K562 (cell line): ENCODE measurements around the gene GPSM3. TPM values are rescaled to one million over a fixed set of nuclear protein-coding genes. Genes with fewer than 3 reads are reported as not detected.

Source experiments
- ATAC-seq: fragments of 200-7000 bp; cut with Tn5 transposase; 3 replicates; pipeline ENCODE4 v1.9.1; 2020; ENCODE audit warnings: moderate library complexity
- BruUV-seq: library from RNA; stranded (reverse); fragments of 400-500 nt; replicated peaks from 2 replicates; lab custom pipeline; 2021; lab: Mats Ljungman, UMichigan
- CTCF ChIA-PET: fragments of 300-600 bp; formaldehyde crosslinking; extraction: SDS; loops from one replicate; lab custom pipeline; 2021; ENCODE audit warnings: low intra/inter-chr PET ratio; lab: Yijun Ruan, JAX
- POLR2A ChIA-PET: fragments of 300-600, 350-650 bp; sonication (Branson Sonifier 250); formaldehyde crosslinking; extraction: SDS; loops from one replicate; lab custom pipeline; 2021; ENCODE audit warnings: antibody characterized with exemption, inconsistent platforms; lab: Yijun Ruan, JAX
- DNase-seq, 4 experiments: peaks; one replicate each; pipeline versions ENCODE4 v3.0.0 to v3.0.0-alpha.2; 2011 to 2018; ENCODE audit warnings: low spot score in 3 of 4, mixed read lengths in 3 of 4; ENCODE audit errors: extremely low read depth in 1 of 4
- FAIRE-seq: peaks from 2 replicates; lab custom pipeline; 2011; peaks lifted over from hg19 to GRCh38; lab: Jason Lieb, UNC
- H2AFZ ChIP-seq: 2 replicates; pipeline ENCODE4 v1.6.0; 2011; ENCODE audit warnings: low read depth, low read length, control low read depth, inconsistent platforms
- H3K27ac ChIP-seq: fragments of 200-600 bp; 3 replicates; pipeline ENCODE4 v1.8.0; 2011; ENCODE audit warnings: low read depth, mild to moderate bottlenecking, control low read depth, inconsistent platforms, low read length, moderate library complexity, mixed read lengths; ENCODE audit errors: extremely low read depth
- H3K27me3 ChIP-seq, 2 experiments: fragments of 300-600 bp in 1 of 2; 2 replicates in 1 of 2; 3 replicates in 1 of 2; pipeline versions ENCODE4 v1.6.0 to v1.8.0; 2011; ENCODE audit warnings: inconsistent platforms in 2 of 2, low read length in 2 of 2, mild to moderate bottlenecking in 1 of 2, mixed read lengths in 1 of 2, moderate library complexity in 1 of 2; ENCODE audit not compliant: control insufficient read depth in 2 of 2, insufficient read depth in 2 of 2
- H3K36me3 ChIP-seq: fragments of 300-600 bp; 3 replicates; pipeline ENCODE4 v1.8.0; 2011; ENCODE audit warnings: mild to moderate bottlenecking, low read length, inconsistent platforms; ENCODE audit not compliant: control insufficient read depth, insufficient read depth
- H3K4me1 ChIP-seq, 2 experiments: fragments of 200-600 bp in 1 of 2; replicated peaks in 1 of 2; 2 replicates in 1 of 2; 3 replicates in 1 of 2; pipeline versions ENCODE4 v1.5.1 to v1.8.0; 2011; ENCODE audit warnings: inconsistent platforms in 2 of 2, low read length in 2 of 2, mild to moderate bottlenecking in 1 of 2, mixed read lengths in 1 of 2, moderate library complexity in 1 of 2; ENCODE audit not compliant: control insufficient read depth in 2 of 2, insufficient read depth in 2 of 2
- H3K4me2 ChIP-seq: 2 replicates; pipeline ENCODE4 v1.6.1; 2011; ENCODE audit warnings: low read length, control low read depth, inconsistent platforms, mixed read lengths; ENCODE audit not compliant: insufficient read depth
- H3K4me3 ChIP-seq: fragments of 200-600 bp; sonication (generic), shearing (Covaris generic); 2 replicates; pipeline ENCODE4 v1.5.1; 2016; ENCODE audit warnings: control low read depth, inconsistent platforms
- H3K79me2 ChIP-seq: fragments of 200-600 bp; 3 replicates; pipeline ENCODE4 v1.8.0; 2011; ENCODE audit warnings: low read length, inconsistent platforms; ENCODE audit not compliant: control insufficient read depth, insufficient read depth
- H3K9ac ChIP-seq, 2 experiments: 2 replicates each; pipeline versions ENCODE4 v1.6.0 to v1.6.1; 2011; ENCODE audit warnings: low read depth in 2 of 2, low read length in 2 of 2, control low read depth in 1 of 2, inconsistent platforms in 1 of 2, mild to moderate bottlenecking in 1 of 2, mixed read lengths in 1 of 2; ENCODE audit not compliant: insufficient read depth in 1 of 2
- H3K9me1 ChIP-seq: one replicate; pipeline ENCODE4 v1.6.0; 2011; ENCODE audit warnings: inconsistent platforms, mild to moderate bottlenecking, low read length, moderate library complexity; ENCODE audit not compliant: control insufficient read depth, insufficient read depth
- H3K9me3 ChIP-seq: replicated peaks from 2 replicates; pipeline ENCODE4 v1.5.1; 2011; ENCODE audit warnings: low read depth, low read length, inconsistent platforms; ENCODE audit not compliant: control insufficient read depth, insufficient read depth
- H4K20me1 ChIP-seq: replicated peaks from 2 replicates; pipeline ENCODE4 v1.6.1; 2011; ENCODE audit warnings: low read length, inconsistent platforms, mixed read lengths; ENCODE audit not compliant: control insufficient read depth, insufficient read depth
- ARNT ChIP-seq, 2 experiments: fragments of 450-650 bp; IDR thresholded peaks; 2 replicates each; pipeline ENCODE4 v1.6.1; 2016; ENCODE audit warnings: mild to moderate bottlenecking in 1 of 2
- ATF1 ChIP-seq, 2 experiments: fragments of 450-650 bp in 1 of 2; IDR thresholded peaks; 2 replicates each; pipeline ENCODE4 v1.6.1; 2016; ENCODE audit warnings: missing compliant biosample characterization in 1 of 2, missing genetic modification characterization in 1 of 2
- CREB1 ChIP-seq, 2 experiments: sonication (generic) in 1 of 2; formaldehyde crosslinking in 1 of 2; IDR thresholded peaks; 2 replicates each; pipeline versions ENCODE4 v1.6.1 to v1.8.0; 2012 to 2022; ENCODE audit warnings: inconsistent platforms in 1 of 2, mild to moderate bottlenecking in 1 of 2, missing genetic modification reagents in 1 of 2, moderate library complexity in 1 of 2
- POLR2G ChIP-seq: fragments of 200-400 bp; formaldehyde crosslinking; IDR thresholded peaks from 2 replicates; pipeline ENCODE4 v1.6.1; 2017; ENCODE audit warnings: low read depth, mild to moderate bottlenecking, antibody characterized with exemption, low read length, moderate library complexity
- RBFOX2 ChIP-seq: fragments of 200-400 bp; formaldehyde crosslinking; IDR thresholded peaks from 2 replicates; pipeline ENCODE4 v1.6.1; 2017; ENCODE audit warnings: low read depth, mild to moderate bottlenecking, low read length, moderate library complexity
- TCF7L2 ChIP-seq: fragments of 150-350 bp; IDR thresholded peaks from 2 replicates; pipeline ENCODE4 v1.6.1; 2016; ENCODE audit warnings: low read depth, mild to moderate bottlenecking, low read length, moderate library complexity
- ZNF79 ChIP-seq: fragments of 250-450 bp; sonication (Bioruptor Pico); IDR thresholded peaks from 2 replicates; pipeline ENCODE4 v1.4.0; 2020; ENCODE audit warnings: low read depth, mild to moderate bottlenecking, moderate library complexity
- WGBS: fragments of 100-300 bp; shearing (Covaris generic); methylation state at CpG from one replicate; pipeline ENCODE4 v1.1.6; 2016; ENCODE audit warnings: low coverage, mixed read lengths; ENCODE audit not compliant: insufficient coverage; ENCODE audit errors: missing lambda C conversion rate; 5-methylcytosine and 5-hydroxymethylcytosine counted together
- in situ Hi-C: fragments of 300-500 bp; cut with MboI; formaldehyde crosslinking; loops from 4 replicates; pipeline ENCODE4 v1.15.0; 2018; ENCODE audit warnings: inconsistent platforms, mixed read lengths
- intact Hi-C: fragments of 100-400 bp; cut with micrococcal nuclease; formaldehyde crosslinking; loops from 2 replicates; pipeline ENCODE4 v1.14.2; 2022
- polyA plus RNA-seq, 8 experiments: library from polyadenylated mRNA; depleted of rRNA in 4 of 8; stranded (reverse) in 5 of 8; unstranded in 3 of 8; fragments of >200 nt; fragmentation: Nextera tagmentation in 2 of 8; fragmentation: Illumina TruSeq in 1 of 8; extraction: Ambion mirVana in 2 of 8; extraction: Trizol in 1 of 8; gene quantifications; 2 replicates each; pipeline versions ENCODE4 v1.2.1 to v1.2.3, GENCODE V29; 2011 to 2014; ENCODE audit warnings: inconsistent platforms in 1 of 8, missing spikeins in 1 of 8
- total RNA-seq, 7 experiments: library from RNA; depleted of rRNA in 6 of 7; stranded (reverse); fragments of >200 nt in 6 of 7; fragmentation: Illumina TruSeq in 2 of 7; extraction: Trizol in 2 of 7; gene quantifications; 2 replicates each; pipeline versions ENCODE4 v1.2.1 to v1.2.3, GENCODE V29; 2011 to 2021; ENCODE audit warnings: low replicate concordance in 1 of 7
- TF ChIP-seq, protein P1 (sequence below): fragments of 450-650 bp; formaldehyde crosslinking; IDR thresholded peaks from 2 replicates; pipeline ENCODE4 v1.4.0; 2022; ENCODE audit warnings: missing genetic modification characterization
- TF ChIP-seq, protein P2 (sequence below): fragments of 450-650 bp; conservative IDR thresholded peaks from 2 replicates; pipeline ENCODE4 v1.6.1; 2016; ENCODE audit warnings: missing genetic modification characterization, low read depth, mild to moderate bottlenecking, control low read depth, missing compliant biosample characterization
- TF ChIP-seq, protein P3 (sequence below): IDR thresholded peaks from 2 replicates; pipeline ENCODE4 v1.6.1; 2011; ENCODE audit warnings: borderline replicate concordance, low read depth, mild to moderate bottlenecking, moderate library complexity, low read length; ENCODE audit not compliant: insufficient read depth, poor library complexity, severe bottlenecking
- TF ChIP-seq, protein P4 (sequence below): fragments of 450-650 bp; formaldehyde crosslinking; conservative IDR thresholded peaks from 2 replicates; pipeline ENCODE4 v1.4.0; 2022; ENCODE audit warnings: mild to moderate bottlenecking, missing genetic modification characterization

The GPSM3 gene
- total and polyA plus RNA-seq, 9 of the 15 experiments (the other 6 are each of a cell fraction or from before 2014, with no cell fraction given): 5.3 to 42.6 (median 24.4) TPM

DNA sequence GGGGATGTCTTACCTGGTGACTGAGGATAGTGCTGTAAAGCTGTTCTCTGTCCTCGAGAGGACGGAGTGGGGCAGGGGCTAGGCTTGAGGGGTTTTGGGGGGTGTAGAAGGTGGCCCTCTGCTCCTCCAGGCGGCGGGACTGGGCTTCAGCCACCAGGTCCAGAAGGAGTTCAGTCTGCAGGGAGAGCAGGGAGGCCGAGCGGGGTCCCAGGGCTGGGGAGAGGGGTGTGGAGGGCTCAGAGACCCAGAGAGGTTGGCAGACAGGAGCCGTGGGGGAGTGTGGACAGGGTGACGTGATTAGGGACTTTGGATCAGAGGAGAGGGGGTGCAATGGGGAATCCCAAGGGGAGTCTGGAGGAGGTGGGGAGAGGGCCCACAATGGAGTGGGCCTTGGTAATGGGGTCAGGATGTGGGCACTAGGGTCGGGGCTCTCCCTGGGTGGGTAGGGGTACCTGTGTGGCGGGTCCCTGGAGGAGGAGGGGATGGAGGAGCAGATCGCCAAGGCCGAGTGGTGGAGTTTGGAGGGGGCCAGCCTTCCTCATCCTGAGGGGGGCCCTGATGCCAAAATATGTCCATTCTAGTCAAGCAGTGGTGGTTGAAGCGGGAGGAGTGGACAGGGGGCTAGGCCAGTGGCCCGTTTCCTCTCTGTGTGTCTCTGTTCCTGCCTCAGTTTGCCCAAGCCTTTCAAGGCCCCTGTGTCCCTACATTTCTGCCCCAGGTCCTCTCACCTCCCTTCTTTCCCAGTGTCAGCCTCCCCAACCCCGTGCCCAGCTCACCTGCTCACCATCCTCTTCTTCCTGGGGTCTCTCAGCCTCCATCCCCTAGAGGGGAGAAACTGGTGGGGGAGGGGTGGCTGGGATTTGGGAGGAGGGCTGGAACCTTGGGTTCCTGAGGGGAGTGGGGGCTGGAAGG, 491 bp downstream of the GPSM3 start:
- ATAC-seq (no peak), FAIRE-seq (no peak), DNase-seq (no peak)
- H2AFZ ChIP-seq: peak overlapping the region; percentile 57; the same call in 1 of the 2 replicates
- peak overlapping the region; percentile 85 to 93 for H3K9ac ChIP-seq
- H3K36me3 ChIP-seq: peaks cover 21% of the 10 kb centered on the region; the same call in 2 of the 3 replicates
- H3K27ac ChIP-seq: peak overlapping the region; percentile 93
- intact Hi-C loops: loop anchor here (10.0 kb wide), 1 partner anchor 287 kb away; the partner anchor contains the start of gene ZBTB12
- no peaks in the 10 kb centered on the region for H3K9me3 ChIP-seq
- peaks cover 64% of the 10 kb centered on the region for H3K79me2 ChIP-seq
- H4K20me1 ChIP-seq: no peaks in the 10 kb centered on the region
- no TSS peak for BruUV-seq
- in situ Hi-C loops: no loop called here
- POLR2A ChIA-PET: interaction anchor here (0.6 to 1.9 kb wide), 9 partner anchors 9 to 630 kb away, joined by 3 to 7 read pairs (median 3); partner anchors contain the start of genes BAG6 and FKBPL
- H3K4me1 ChIP-seq: peaks cover 70 to 77% of the 10 kb centered on the region in 2 experiments
- no peaks in the 10 kb centered on the region for H3K27me3 ChIP-seq
- no peaks in the 10 kb centered on the region for H3K9me1 ChIP-seq
- peak overlapping the region; percentile 79 for H3K4me3 ChIP-seq
- peak overlapping the region; percentile 96 for H3K4me2 ChIP-seq
- CTCF ChIA-PET: no interaction called here
- 55% methylated on average over 15 of the region's 15 CpGs for WGBS
- TF ChIP-seq, protein P1, sequence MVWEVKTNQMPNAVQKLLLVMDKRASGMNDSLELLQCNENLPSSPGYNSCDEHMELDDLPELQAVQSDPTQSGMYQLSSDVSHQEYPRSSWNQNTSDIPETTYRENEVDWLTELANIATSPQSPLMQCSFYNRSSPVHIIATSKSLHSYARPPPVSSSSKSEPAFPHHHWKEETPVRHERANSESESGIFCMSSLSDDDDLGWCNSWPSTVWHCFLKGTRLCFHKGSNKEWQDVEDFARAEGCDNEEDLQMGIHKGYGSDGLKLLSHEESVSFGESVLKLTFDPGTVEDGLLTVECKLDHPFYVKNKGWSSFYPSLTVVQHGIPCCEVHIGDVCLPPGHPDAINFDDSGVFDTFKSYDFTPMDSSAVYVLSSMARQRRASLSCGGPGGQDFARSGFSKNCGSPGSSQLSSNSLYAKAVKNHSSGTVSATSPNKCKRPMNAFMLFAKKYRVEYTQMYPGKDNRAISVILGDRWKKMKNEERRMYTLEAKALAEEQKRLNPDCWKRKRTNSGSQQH (CRISPR knock-in tag): 0 out of 2 replicates have a peak, but pooled peaks have one; percentile 12
- TF ChIP-seq TCF7L2 (no peak), ZNF79 (no peak), ATF1 (CRISPR knock-in tag; IDR thresholded peaks at IDR 0.05) (no peak), ATF1 (tag; IDR thresholded peaks at IDR 0.05) (no peak), RBFOX2 (peak; percentile 62), ARNT (IDR thresholded peaks at IDR 0.05) (no peak), CREB1 (IDR thresholded peaks at IDR 0.05) (no peak), CREB1 (CRISPR knock-in tag; IDR thresholded peaks at IDR 0.05) (no peak), POLR2G (peak; percentile 51)
- TF ChIP-seq, protein P2, sequence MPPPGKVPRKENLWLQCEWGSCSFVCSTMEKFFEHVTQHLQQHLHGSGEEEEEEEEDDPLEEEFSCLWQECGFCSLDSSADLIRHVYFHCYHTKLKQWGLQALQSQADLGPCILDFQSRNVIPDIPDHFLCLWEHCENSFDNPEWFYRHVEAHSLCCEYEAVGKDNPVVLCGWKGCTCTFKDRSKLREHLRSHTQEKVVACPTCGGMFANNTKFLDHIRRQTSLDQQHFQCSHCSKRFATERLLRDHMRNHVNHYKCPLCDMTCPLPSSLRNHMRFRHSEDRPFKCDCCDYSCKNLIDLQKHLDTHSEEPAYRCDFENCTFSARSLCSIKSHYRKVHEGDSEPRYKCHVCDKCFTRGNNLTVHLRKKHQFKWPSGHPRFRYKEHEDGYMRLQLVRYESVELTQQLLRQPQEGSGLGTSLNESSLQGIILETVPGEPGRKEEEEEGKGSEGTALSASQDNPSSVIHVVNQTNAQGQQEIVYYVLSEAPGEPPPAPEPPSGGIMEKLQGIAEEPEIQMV (tag): 0 out of 2 replicates have a peak, but pooled peaks have one; percentile 20
- TF ChIP-seq, protein P3, sequence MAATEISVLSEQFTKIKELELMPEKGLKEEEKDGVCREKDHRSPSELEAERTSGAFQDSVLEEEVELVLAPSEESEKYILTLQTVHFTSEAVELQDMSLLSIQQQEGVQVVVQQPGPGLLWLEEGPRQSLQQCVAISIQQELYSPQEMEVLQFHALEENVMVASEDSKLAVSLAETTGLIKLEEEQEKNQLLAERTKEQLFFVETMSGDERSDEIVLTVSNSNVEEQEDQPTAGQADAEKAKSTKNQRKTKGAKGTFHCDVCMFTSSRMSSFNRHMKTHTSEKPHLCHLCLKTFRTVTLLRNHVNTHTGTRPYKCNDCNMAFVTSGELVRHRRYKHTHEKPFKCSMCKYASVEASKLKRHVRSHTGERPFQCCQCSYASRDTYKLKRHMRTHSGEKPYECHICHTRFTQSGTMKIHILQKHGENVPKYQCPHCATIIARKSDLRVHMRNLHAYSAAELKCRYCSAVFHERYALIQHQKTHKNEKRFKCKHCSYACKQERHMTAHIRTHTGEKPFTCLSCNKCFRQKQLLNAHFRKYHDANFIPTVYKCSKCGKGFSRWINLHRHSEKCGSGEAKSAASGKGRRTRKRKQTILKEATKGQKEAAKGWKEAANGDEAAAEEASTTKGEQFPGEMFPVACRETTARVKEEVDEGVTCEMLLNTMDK: no peak
- TF ChIP-seq, protein P4, sequence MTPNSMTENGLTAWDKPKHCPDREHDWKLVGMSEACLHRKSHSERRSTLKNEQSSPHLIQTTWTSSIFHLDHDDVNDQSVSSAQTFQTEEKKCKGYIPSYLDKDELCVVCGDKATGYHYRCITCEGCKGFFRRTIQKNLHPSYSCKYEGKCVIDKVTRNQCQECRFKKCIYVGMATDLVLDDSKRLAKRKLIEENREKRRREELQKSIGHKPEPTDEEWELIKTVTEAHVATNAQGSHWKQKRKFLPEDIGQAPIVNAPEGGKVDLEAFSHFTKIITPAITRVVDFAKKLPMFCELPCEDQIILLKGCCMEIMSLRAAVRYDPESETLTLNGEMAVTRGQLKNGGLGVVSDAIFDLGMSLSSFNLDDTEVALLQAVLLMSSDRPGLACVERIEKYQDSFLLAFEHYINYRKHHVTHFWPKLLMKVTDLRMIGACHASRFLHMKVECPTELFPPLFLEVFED (CRISPR knock-in tag): 0 out of 2 replicates have a peak, but pooled peaks have one; percentile 28
